ENCODE data around the gene C16orf92.

C16orf92 gene

GRCh38 chr16:30063893-30064728 is 41.1 kb downstream of the C16orf92 start:
- Histone ChIP-seq H3K27me3 (ENCODE audit: control insufficient read depth, insufficient read depth, low read length) (no peaks in the 10 kb centered on the region), H3K27ac (ENCODE audit: low read length) (no peak overlapping the region), H3K9me3 (ENCODE audit: control insufficient read depth, insufficient read depth, low read length) (no peaks in the 10 kb centered on the region), H3K4me3 (ENCODE audit: low read length) (peak overlapping the region; percentile 92; the same call in 1 of the 2 replicates), H3K36me3 (ENCODE audit: control insufficient read depth, insufficient read depth, low read length) (peaks cover 18% of the 10 kb centered on the region), H3K4me1 (ENCODE audit: control insufficient read depth, insufficient read depth, low read length) (peaks cover 6% of the 10 kb centered on the region)
- WGBS (ENCODE audit: insufficient coverage, insufficient read length), result no CpG with 5 or more reads among the region's 27 CpGs
- no peak for DNase-seq (ENCODE audit: low read depth, low spot score)

DNA sequence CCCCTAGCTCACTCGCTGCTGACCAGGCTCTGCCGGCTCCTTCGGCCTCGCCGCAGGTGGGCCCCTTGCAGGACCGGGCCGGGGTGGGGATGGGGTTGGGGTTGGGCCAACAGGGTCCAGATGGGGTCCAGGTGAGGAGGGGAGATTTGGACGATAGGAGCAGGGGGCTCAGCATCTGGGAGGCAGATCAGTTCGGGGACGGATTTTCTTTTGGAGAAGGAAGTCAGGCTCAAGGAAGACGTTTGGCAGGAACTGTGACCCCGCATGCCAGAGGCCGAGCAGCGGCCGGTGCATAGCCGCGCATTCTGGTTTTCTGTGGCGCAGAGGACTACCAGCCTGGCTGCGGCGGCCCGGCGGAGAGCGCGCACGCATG is 41.7 kb downstream of the C16orf92 start:
- no CpG with 5 or more reads among the region's 25 CpGs for WGBS (ENCODE audit: insufficient coverage, insufficient read length)

DNA sequence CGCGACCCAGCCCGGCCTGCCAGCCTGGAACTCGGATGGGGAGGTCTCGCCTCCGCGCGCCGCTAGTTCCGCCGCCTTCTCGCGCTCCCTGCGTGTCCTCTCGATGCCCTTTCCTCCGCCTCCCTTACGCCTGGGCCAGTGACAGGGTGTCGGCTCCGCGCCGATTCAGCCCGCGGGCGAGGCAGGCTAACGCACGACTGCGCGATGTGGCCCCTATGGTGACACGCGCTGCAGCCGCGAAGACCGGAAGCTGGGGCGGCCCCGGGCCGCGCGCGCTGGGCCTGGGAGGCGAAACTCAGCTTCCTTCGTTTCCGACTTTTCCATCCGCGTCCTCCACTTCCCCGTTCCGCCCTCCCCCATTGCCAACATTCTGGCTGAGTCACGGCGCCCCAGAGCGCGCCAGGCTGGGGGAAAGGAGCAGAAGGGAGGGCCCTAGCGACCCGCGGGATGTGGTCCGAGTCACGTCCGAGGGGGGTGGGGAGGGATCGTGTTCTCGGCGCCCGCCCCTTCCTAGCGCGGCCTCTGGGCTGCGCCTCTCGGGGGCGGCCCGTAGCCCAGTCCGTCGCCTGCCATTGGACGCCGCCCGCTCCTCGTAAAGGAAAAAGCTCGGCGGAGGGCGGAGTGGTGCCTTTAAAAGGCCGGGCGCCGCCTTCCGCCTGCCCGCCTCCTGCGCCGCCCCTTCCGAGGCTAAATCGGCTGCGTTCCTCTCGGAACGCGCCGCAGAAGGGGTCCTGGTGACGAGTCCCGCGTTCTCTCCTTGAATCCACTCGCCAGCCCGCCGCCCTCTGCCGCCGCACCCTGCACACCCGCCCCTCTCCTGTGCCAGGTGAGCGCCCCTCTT is 42.3 kb downstream of the C16orf92 start, which contains the start of gene ALDOA:
Gene ALDOA (plus strand): TSS at position 659 of the 841 bp plus-strand sequence. CDS start 1,138 bp downstream, outside the sequence.
- Histone ChIP-seq H3K36me3 (ENCODE audit: control insufficient read depth, insufficient read depth, low read length) (peaks cover 30% of the 10 kb centered on the region), H3K4me3 (ENCODE audit: low read length) (peak within 1 kb of the TSS; percentile 92), H3K4me1 (ENCODE audit: control insufficient read depth, insufficient read depth, low read length) (peaks cover 6% of the 10 kb centered on the region), H3K9me3 (ENCODE audit: control insufficient read depth, insufficient read depth, low read length) (no peaks in the 10 kb centered on the region), H3K27me3 (ENCODE audit: control insufficient read depth, insufficient read depth, low read length) (no peaks in the 10 kb centered on the region), H3K27ac (ENCODE audit: low read length) (no peak within 1 kb of the TSS)
- no CpG with 5 or more reads among the region's 99 CpGs for WGBS (ENCODE audit: insufficient coverage, insufficient read length)
- DNase-seq (ENCODE audit: low read depth, low spot score), result peak; percentile 73

More for the DNA sequence above, 41.7 kb downstream of the C16orf92 start:
- H3K27me3 ChIP-seq (ENCODE audit: control insufficient read depth, insufficient read depth, low read length), result no peaks in the 10 kb centered on the region
- no peaks in the 10 kb centered on the region for H3K9me3 ChIP-seq (ENCODE audit: control insufficient read depth, insufficient read depth, low read length)
- DNase-seq (ENCODE audit: low read depth, low spot score), result no peak
- H3K27ac ChIP-seq (ENCODE audit: low read length), result no peak overlapping the region
- peaks cover 6% of the 10 kb centered on the region for H3K4me1 ChIP-seq (ENCODE audit: control insufficient read depth, insufficient read depth, low read length)
- peaks cover 24% of the 10 kb centered on the region for H3K36me3 ChIP-seq (ENCODE audit: control insufficient read depth, insufficient read depth, low read length)
- H3K4me3 ChIP-seq (ENCODE audit: low read length), result peak overlapping the region; percentile 92; the same call in 1 of the 2 replicates

GRCh38 chr16:30065943-30066760 is 43.2 kb downstream of the C16orf92 start:
- DNase-seq (ENCODE audit: low read depth, low spot score), result no peak
- Histone ChIP-seq H3K27ac (ENCODE audit: low read length) (no peak overlapping the region), H3K9me3 (ENCODE audit: control insufficient read depth, insufficient read depth, low read length) (no peaks in the 10 kb centered on the region), H3K4me3 (ENCODE audit: low read length) (peak overlapping the region; percentile 92), H3K27me3 (ENCODE audit: control insufficient read depth, insufficient read depth, low read length) (no peaks in the 10 kb centered on the region), H3K4me1 (ENCODE audit: control insufficient read depth, insufficient read depth, low read length) (peaks cover 2% of the 10 kb centered on the region; the same call in 1 of the 2 replicates), H3K36me3 (ENCODE audit: control insufficient read depth, insufficient read depth, low read length) (peaks cover 34% of the 10 kb centered on the region)
- WGBS (ENCODE audit: insufficient coverage, insufficient read length), result no CpG with 5 or more reads among the region's 44 CpGs

DNA sequence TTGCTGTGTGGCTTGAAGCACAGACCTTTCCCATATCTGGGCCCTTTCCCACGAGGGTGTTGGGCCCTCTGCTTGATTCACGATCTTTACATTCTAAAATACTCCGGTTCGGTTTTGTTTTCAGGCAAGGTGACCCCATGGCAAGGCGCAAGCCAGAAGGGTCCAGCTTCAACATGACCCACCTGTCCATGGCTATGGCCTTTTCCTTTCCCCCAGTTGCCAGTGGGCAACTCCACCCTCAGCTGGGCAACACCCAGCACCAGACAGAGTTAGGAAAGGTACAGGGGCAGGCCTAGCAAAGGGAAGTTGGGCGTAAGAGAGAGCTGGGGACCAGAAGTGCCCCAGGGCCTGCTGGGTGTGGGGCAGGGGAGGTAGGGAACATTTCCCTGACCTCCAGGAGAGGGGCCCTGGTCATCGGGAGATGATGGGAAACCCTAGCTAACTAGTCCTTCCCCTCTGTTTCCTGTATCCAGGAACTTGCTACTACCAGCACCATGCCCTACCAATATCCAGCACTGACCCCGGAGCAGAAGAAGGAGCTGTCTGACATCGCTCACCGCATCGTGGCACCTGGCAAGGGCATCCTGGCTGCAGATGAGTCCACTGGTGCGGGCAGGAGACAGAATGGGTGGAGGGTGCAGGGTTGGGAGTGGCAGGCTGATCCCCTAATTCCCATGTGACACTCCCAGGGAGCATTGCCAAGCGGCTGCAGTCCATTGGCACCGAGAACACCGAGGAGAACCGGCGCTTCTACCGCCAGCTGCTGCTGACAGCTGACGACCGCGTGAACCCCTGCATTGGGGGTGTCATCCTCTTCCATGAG is 44.0 kb downstream of the C16orf92 start:
- DNase-seq (ENCODE audit: low read depth, low spot score), result no peak
- peaks cover 39% of the 10 kb centered on the region for H3K36me3 ChIP-seq (ENCODE audit: control insufficient read depth, insufficient read depth, low read length)
- peaks cover 2% of the 10 kb centered on the region; the same call in 1 of the 2 replicates for H3K4me1 ChIP-seq (ENCODE audit: control insufficient read depth, insufficient read depth, low read length)
- H3K27me3 ChIP-seq (ENCODE audit: control insufficient read depth, insufficient read depth, low read length), result no peaks in the 10 kb centered on the region
- H3K4me3 ChIP-seq (ENCODE audit: low read length), result peak overlapping the region; percentile 92; the same call in 1 of the 2 replicates
- no peak overlapping the region for H3K27ac ChIP-seq (ENCODE audit: low read length)
- no peaks in the 10 kb centered on the region for H3K9me3 ChIP-seq (ENCODE audit: control insufficient read depth, insufficient read depth, low read length)
- no CpG with 5 or more reads among the region's 21 CpGs for WGBS (ENCODE audit: insufficient coverage, insufficient read length)

DNA sequence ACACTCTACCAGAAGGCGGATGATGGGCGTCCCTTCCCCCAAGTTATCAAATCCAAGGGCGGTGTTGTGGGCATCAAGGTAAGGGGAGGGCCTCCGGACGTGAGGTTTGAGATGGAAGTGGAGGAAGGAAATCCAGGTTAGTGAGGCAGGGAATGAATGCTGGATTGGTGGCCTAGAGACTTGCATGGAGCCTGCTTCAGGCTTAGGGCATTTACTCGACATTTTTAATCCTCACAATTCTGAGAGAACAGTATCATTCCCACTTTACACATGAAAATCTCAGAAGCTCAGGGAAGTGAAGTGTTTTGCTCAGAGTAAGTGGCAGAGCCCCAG is 44.6 kb downstream of the C16orf92 start:
- no peaks in the 10 kb centered on the region for H3K27me3 ChIP-seq (ENCODE audit: control insufficient read depth, insufficient read depth, low read length)
- no peak overlapping the region for H3K4me3 ChIP-seq (ENCODE audit: low read length)
- WGBS (ENCODE audit: insufficient coverage, insufficient read length), result no CpG with 5 or more reads among the region's 6 CpGs
- peaks cover 39% of the 10 kb centered on the region for H3K36me3 ChIP-seq (ENCODE audit: control insufficient read depth, insufficient read depth, low read length)
- H3K9me3 ChIP-seq (ENCODE audit: control insufficient read depth, insufficient read depth, low read length), result no peaks in the 10 kb centered on the region
- H3K4me1 ChIP-seq (ENCODE audit: control insufficient read depth, insufficient read depth, low read length), result peaks cover 2% of the 10 kb centered on the region; the same call in 1 of the 2 replicates
- DNase-seq (ENCODE audit: low read depth, low spot score), result no peak
- no peak overlapping the region for H3K27ac ChIP-seq (ENCODE audit: low read length)

- no CpG with 5 or more reads among the region's 9 CpGs for WGBS (ENCODE audit: insufficient coverage, insufficient read length)
- Histone ChIP-seq H3K27me3 (ENCODE audit: control insufficient read depth, insufficient read depth, low read length) (no peaks in the 10 kb centered on the region), H3K36me3 (ENCODE audit: control insufficient read depth, insufficient read depth, low read length) (peaks cover 39% of the 10 kb centered on the region), H3K4me1 (ENCODE audit: control insufficient read depth, insufficient read depth, low read length) (peaks cover 2% of the 10 kb centered on the region; the same call in 1 of the 2 replicates), H3K27ac (ENCODE audit: low read length) (no peak overlapping the region), H3K4me3 (ENCODE audit: low read length) (no peak overlapping the region), H3K9me3 (ENCODE audit: control insufficient read depth, insufficient read depth, low read length) (no peaks in the 10 kb centered on the region)
- DNase-seq (ENCODE audit: low read depth, low spot score), result no peak
These were observed 45.3 kb downstream of the C16orf92 start for GRCh38 chr16:30068333-30068732.

GRCh38 chr16:30068750-30069610 is 46.0 kb downstream of the C16orf92 start:
- no CpG with 5 or more reads among the region's 17 CpGs for WGBS (ENCODE audit: insufficient coverage, insufficient read length)
- Histone ChIP-seq H3K9me3 (ENCODE audit: control insufficient read depth, insufficient read depth, low read length) (no peaks in the 10 kb centered on the region), H3K36me3 (ENCODE audit: control insufficient read depth, insufficient read depth, low read length) (peaks cover 39% of the 10 kb centered on the region), H3K27ac (ENCODE audit: low read length) (no peak overlapping the region), H3K4me3 (ENCODE audit: low read length) (no peak overlapping the region), H3K27me3 (ENCODE audit: control insufficient read depth, insufficient read depth, low read length) (no peaks in the 10 kb centered on the region), H3K4me1 (ENCODE audit: control insufficient read depth, insufficient read depth, low read length) (no peaks in the 10 kb centered on the region)
- DNase-seq (ENCODE audit: low read depth, low spot score), result no peak

Measured in iPS DF 6.9 (cell line).